Right cardiac atrium (tissue), 5 donors: Measurements from ENCODE around the gene EDEM2. TPM values are rescaled to one million over a fixed set of nuclear protein-coding genes. Genes with fewer than 3 reads are reported as not detected.

Experiments
- ATAC-seq, 2 donors: fragments of 200-7000 bp; cut with Tn5 transposase; one replicate each; pipeline versions ENCODE4 v1.8.0 to v1.9.1; 2020; ENCODE audit warnings: moderate library complexity in 2 of 2, mild to moderate bottlenecking in 1 of 2
- DNase-seq, 3 donors: peaks; one replicate each; pipeline ENCODE4 v3.0.0-alpha.2; 2020
- H3K27ac ChIP-seq: one replicate; pipeline ENCODE4 v1.5.1; 2013; ENCODE audit warnings: mild to moderate bottlenecking, low read length, control low read depth, moderate library complexity
- H3K27me3 ChIP-seq: one replicate; pipeline ENCODE4 v1.6.1; 2013; ENCODE audit not compliant: control insufficient read depth, insufficient read depth
- H3K4me1 ChIP-seq: one replicate; pipeline ENCODE4 v1.6.1; 2013; ENCODE audit warnings: low read length; ENCODE audit not compliant: control insufficient read depth, insufficient read depth
- H3K4me3 ChIP-seq: one replicate; pipeline ENCODE4 v1.5.1; 2013; ENCODE audit warnings: low read length, control low read depth
- H3K9me3 ChIP-seq: one replicate; pipeline ENCODE4 v1.6.1; 2013; ENCODE audit warnings: low read length; ENCODE audit not compliant: control insufficient read depth
- WGBS: extraction: QIAGEN DNeasy Blood & Tissue Kit; methylation state at CpG from one replicate; pipeline ENCODE4 v1.1.7; 2013; 5-methylcytosine and 5-hydroxymethylcytosine counted together
- intact Hi-C, 4 donors: fragments of 100-400 bp; cut with DNase I; formaldehyde crosslinking; loops; one replicate each; pipeline versions ENCODE4 v1.11.0 to v1.14.0; 2022 to 2023
- polyA plus RNA-seq: library from polyadenylated mRNA; stranded (reverse); fragments of 200-250 nt; gene quantifications from one replicate; pipeline ENCODE4 v1.2.3, GENCODE V29; 2013
- total RNA-seq, 4 donors: library from RNA; stranded (reverse); fragmentation: NEBNext Ultra II Directional; extraction: Animal tissue kit (Norgen Biotek cat#: 25700); gene quantifications; one replicate each; pipeline ENCODE4 v1.2.1, GENCODE V29; 2021
- donor health status: healthy with polysubstance abuse.
- donor health status: DM: no; HTN: yes; CAD: no.
- donor health status: DM: no; HTN: no; CAD: no.
- donor health status: DM: no; HTN: yes; CAD: no; lungs with severe emphysema.
- donor health status: DM: yes; HTN: yes; CAD: no.

EDEM2 gene
- total and polyA plus RNA-seq, 5 donors, result 11.8 to 25.9 (median 15.2) TPM

GRCh38 chr20:35146299-35146919, 727 bp downstream of the EDEM2 start:
- H3K9me3 ChIP-seq, result no peaks in the 10 kb centered on the region
- H3K27me3 ChIP-seq, result no peaks in the 10 kb centered on the region
- H3K4me1 ChIP-seq, result no peaks in the 10 kb centered on the region
- H3K27ac ChIP-seq, result peak overlapping the region; percentile 48
- DNase-seq (peak in 2 of 3 donors; percentile 61 to 70), ATAC-seq (peak; percentile 15 to 35)
- intact Hi-C loops, result loop anchor here in 3 of 4 donors (5.0 to 10.0 kb wide), 2 partner anchors 58 to 61 kb away; no protein-coding TSS in a partner anchor
- peak overlapping the region; percentile 52 for H3K4me3 ChIP-seq
- 6% methylated on average over 23 of the region's 23 CpGs for WGBS

GRCh38 chr20:35145141-35145564, 2.0 kb downstream of the EDEM2 start:
- 47% methylated on average over 2 of the region's 2 CpGs for WGBS
- H3K4me3 ChIP-seq, result no peak overlapping the region
- ATAC-seq (peak; percentile 14 to 38), DNase-seq (no peak)
- no peaks in the 10 kb centered on the region for H3K9me3 ChIP-seq
- no peak overlapping the region for H3K27ac ChIP-seq
- no peaks in the 10 kb centered on the region for H3K27me3 ChIP-seq
- H3K4me1 ChIP-seq, result no peaks in the 10 kb centered on the region
- intact Hi-C loops, result loop anchor here (2.0 to 10.0 kb wide), 3 partner anchors 60 to 64 kb away; no protein-coding TSS in a partner anchor

DNA sequence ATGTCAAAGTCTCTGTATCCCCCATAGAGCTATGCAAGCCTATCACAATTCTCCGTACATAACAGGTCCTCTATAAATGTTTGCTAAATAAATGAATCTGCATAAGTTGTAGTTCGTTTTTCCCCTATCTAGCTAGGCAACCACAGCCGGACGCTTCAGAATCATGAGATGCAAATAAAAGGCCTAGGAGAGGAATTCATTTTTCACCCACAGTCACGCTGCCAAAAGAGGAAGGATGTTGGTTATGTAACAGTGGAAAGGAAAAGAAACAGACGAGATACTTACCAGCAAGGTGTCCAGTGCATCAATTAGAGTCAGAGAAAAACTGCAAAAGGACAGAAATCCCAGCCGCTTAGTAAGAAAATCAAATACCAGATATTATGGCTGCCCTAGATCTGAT, 2.4 kb downstream of the EDEM2 start:
- no peak overlapping the region for H3K4me3 ChIP-seq
- intact Hi-C loops, result loop anchor here (2.0 to 10.0 kb wide), 3 partner anchors 60 to 64 kb away; no protein-coding TSS in a partner anchor
- H3K4me1 ChIP-seq, result no peaks in the 10 kb centered on the region
- 55% methylated on average over 7 of the region's 7 CpGs for WGBS
- H3K27me3 ChIP-seq, result no peaks in the 10 kb centered on the region
- H3K27ac ChIP-seq, result no peak overlapping the region
- no peak for ATAC-seq
- no peaks in the 10 kb centered on the region for H3K9me3 ChIP-seq
- DNase-seq, result no peak

DNA sequence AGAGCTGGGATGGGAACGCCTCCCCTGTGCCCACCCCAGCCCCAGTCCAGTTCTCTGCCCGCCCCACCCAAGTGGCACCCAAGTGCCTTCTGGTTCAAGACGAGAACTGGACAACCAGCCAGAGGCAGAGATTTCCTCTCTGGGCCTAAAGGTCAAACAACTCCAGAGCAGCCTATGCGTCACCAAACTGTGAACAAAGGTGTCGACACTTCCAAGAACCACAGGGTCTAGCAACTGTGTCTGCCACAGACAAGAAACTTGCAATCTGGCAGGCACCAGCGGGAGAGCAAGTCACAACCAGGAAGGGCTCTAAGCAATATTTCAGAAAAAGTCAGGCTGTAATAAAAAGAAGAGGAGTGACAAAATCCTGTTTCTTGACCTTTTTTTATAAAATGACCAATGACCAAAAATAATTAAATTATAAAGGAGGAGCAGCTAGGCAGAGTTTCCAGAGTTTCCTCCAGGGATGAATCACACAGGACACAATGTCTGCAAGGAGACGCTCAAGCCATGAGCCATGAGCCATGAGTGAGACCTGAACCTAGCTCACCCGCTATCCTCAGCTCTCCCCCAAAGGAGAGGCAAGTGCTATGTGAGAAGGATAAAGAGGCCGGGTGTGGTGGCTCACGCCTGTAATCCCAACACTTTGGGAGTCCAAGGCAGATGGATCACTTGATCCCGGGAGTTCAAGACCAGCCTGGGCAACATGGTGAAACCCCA, 11.1 kb downstream of the EDEM2 start:
- 74% methylated on average over 11 of the region's 11 CpGs for WGBS

DNA sequence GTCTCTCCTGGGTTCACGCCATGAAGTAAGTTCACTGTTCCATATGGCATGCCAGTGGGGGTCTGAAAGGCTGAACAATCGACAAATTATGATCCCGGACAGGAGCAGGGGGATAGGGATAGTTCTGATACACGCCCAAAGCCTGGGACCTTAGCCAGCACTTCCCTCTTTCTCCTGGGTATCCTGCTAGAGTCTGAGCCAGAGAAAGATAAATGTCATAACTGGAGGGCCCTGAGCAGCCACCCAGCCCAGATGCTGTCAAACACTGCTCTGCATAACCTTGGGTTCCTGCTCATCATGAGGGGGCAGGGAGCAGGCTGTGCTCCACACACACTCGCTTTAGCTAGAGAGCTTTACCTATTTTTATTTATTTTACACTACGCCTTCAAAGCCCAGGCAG, 12.3 kb downstream of the EDEM2 start:
- Histone ChIP-seq H3K9me3 (no peaks in the 10 kb centered on the region), H3K4me1 (peaks cover 15% of the 10 kb centered on the region), H3K27me3 (no peaks in the 10 kb centered on the region), H3K4me3 (no peak overlapping the region), H3K27ac (peak overlapping the region; percentile 61)
- intact Hi-C loops, result no loop called here
- WGBS, result 50% methylated on average over 6 of the region's 6 CpGs
- DNase-seq (peak; percentile 67 to 81 (median 74)), ATAC-seq (peak; percentile 65 to 67)

More for the DNA sequence above, 11.1 kb downstream of the EDEM2 start:
- ATAC-seq (peak; percentile 81 to 87), DNase-seq (peak; percentile 70 to 87 (median 82))
- Histone ChIP-seq H3K27me3 (no peaks in the 10 kb centered on the region), H3K4me3 (no peak overlapping the region), H3K4me1 (peaks cover 15% of the 10 kb centered on the region), H3K9me3 (no peaks in the 10 kb centered on the region), H3K27ac (peak overlapping the region; percentile 59)
- intact Hi-C loops, result no loop called here

GRCh38 chr20:35134472-35134871, 12.7 kb downstream of the EDEM2 start:
- H3K27me3 ChIP-seq, result no peaks in the 10 kb centered on the region
- DNase-seq (peak; percentile 78 to 79 (median 78)), ATAC-seq (peak; percentile 59 to 74)
- WGBS, result 41% methylated on average over 9 of the region's 9 CpGs
- peaks cover 15% of the 10 kb centered on the region for H3K4me1 ChIP-seq
- no peaks in the 10 kb centered on the region for H3K9me3 ChIP-seq
- H3K4me3 ChIP-seq, result no peak overlapping the region
- H3K27ac ChIP-seq, result peak overlapping the region; percentile 61
- intact Hi-C loops, result no loop called here

DNA sequence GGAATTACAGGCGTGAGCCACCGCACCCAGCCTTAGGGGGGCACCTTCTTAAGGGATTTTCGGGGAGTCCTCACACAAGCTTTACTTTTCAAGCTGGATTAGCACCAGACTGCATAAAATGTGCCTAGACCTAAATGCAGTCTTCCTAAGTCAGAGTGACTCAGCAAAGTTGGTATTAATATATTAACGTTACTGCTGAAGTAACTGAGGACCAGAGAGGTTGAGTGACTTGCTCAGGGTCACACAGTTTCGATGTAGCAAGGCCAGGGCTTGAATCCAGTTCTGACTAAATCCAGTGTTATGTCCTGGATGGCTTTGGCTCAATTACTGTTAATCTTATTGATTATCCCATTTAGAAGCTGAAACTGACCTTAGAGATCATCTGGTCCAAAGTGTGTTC, 13.4 kb downstream of the EDEM2 start:
- peaks cover 15% of the 10 kb centered on the region for H3K4me1 ChIP-seq
- H3K4me3 ChIP-seq, result no peak overlapping the region
- no peak for ATAC-seq
- 85% methylated on average over 5 of the region's 5 CpGs for WGBS
- H3K27me3 ChIP-seq, result no peaks in the 10 kb centered on the region
- intact Hi-C loops, result no loop called here
- H3K27ac ChIP-seq, result no peak overlapping the region
- no peak for DNase-seq
- H3K9me3 ChIP-seq, result no peaks in the 10 kb centered on the region

GRCh38 chr20:35133031-35133430, 14.1 kb downstream of the EDEM2 start:
- intact Hi-C loops, result no loop called here
- DNase-seq, result no peak
- H3K4me1 ChIP-seq, result peaks cover 15% of the 10 kb centered on the region
- 89% methylated on average over 5 of the region's 5 CpGs for WGBS
- no peak overlapping the region for H3K27ac ChIP-seq
- ATAC-seq, result no peak
- no peaks in the 10 kb centered on the region for H3K27me3 ChIP-seq
- H3K9me3 ChIP-seq, result no peaks in the 10 kb centered on the region
- no peak overlapping the region for H3K4me3 ChIP-seq

DNA sequence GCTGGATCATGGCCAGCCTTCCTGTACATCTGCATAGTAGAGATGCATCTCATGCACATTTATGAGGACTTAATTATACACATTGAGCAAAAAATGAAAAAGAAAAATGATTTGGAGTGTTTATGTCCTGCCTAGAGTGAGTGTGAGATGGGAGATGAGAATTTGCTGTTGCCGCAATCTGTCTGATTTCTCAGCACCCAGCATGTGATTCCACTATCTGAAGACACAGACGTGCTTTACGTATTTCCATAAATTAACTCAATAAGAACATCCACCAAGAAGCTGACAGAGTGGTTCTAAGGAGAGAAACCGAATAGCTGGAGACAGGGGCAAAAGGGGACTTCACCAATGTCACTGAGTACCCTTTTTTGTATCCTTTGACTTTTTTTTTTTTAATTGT, 15.2 kb downstream of the EDEM2 start:
- WGBS, result 86% methylated on average over 4 of the region's 4 CpGs

GRCh38 chr20:35129647-35130069, 17.5 kb downstream of the EDEM2 start:
- Histone ChIP-seq H3K27me3 (no peaks in the 10 kb centered on the region), H3K4me3 (no peak overlapping the region), H3K27ac (no peak overlapping the region), H3K4me1 (peaks cover 3% of the 10 kb centered on the region), H3K9me3 (no peaks in the 10 kb centered on the region)
- no peak for DNase-seq
- no peak for ATAC-seq
- intact Hi-C loops, result no loop called here
- 86% methylated on average over 2 of the region's 2 CpGs for WGBS

More for the DNA sequence above, 15.2 kb downstream of the EDEM2 start:
- ATAC-seq (no peak), DNase-seq (no peak)
- intact Hi-C loops, result no loop called here
- H3K9me3 ChIP-seq, result no peaks in the 10 kb centered on the region
- H3K4me1 ChIP-seq, result peaks cover 10% of the 10 kb centered on the region
- H3K27ac ChIP-seq, result no peak overlapping the region
- no peak overlapping the region for H3K4me3 ChIP-seq
- H3K27me3 ChIP-seq, result no peaks in the 10 kb centered on the region

DNA sequence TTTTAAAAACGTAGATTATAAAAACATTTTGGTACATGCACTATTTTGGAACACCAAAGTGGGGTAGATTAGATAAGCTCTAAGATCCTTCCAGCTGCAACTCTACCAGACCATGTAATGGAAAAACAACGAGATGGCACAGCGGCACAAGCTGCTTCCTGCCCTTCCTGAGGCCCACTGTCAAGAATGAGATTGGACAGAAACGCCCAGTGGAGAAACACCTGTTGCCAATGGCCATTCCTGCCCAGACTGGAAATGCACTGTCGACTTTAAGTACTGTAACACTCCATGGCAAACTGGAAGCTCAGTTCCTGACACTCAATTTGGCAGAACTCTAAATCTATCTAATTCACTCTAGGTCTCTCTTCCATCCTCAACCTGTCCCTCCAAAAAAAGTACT, 21.4 kb downstream of the EDEM2 start:
- Histone ChIP-seq H3K9me3 (no peaks in the 10 kb centered on the region), H3K4me1 (peaks cover 2% of the 10 kb centered on the region), H3K27me3 (no peaks in the 10 kb centered on the region), H3K27ac (no peak overlapping the region), H3K4me3 (no peak overlapping the region)
- 68% methylated on average over 5 of the region's 5 CpGs for WGBS
- intact Hi-C loops, result no loop called here
- ATAC-seq (no peak), DNase-seq (no peak)
